Epithelial cell of esophagus (primary cell): ENCODE measurements around the gene SPAG9.

Experiments
- DNase-seq: peaks from one replicate; pipeline ENCODE4 v3.0.0; 2010; ENCODE audit warnings: low read depth
- H3K4me3 ChIP-seq: 2 replicates; pipeline ENCODE4 v1.5.1; 2011; ENCODE audit warnings: mild to moderate bottlenecking, low read length, control low read depth
- TF ChIP-seq, protein P1 (sequence below): IDR thresholded peaks from 2 replicates; pipeline ENCODE4 v1.5.1; 2011; ENCODE audit warnings: low read depth, mild to moderate bottlenecking, low read length, control low read depth, inconsistent platforms; ENCODE audit not compliant: insufficient read depth; ENCODE audit errors: missing control alignments

The SPAG9 gene

DNA sequence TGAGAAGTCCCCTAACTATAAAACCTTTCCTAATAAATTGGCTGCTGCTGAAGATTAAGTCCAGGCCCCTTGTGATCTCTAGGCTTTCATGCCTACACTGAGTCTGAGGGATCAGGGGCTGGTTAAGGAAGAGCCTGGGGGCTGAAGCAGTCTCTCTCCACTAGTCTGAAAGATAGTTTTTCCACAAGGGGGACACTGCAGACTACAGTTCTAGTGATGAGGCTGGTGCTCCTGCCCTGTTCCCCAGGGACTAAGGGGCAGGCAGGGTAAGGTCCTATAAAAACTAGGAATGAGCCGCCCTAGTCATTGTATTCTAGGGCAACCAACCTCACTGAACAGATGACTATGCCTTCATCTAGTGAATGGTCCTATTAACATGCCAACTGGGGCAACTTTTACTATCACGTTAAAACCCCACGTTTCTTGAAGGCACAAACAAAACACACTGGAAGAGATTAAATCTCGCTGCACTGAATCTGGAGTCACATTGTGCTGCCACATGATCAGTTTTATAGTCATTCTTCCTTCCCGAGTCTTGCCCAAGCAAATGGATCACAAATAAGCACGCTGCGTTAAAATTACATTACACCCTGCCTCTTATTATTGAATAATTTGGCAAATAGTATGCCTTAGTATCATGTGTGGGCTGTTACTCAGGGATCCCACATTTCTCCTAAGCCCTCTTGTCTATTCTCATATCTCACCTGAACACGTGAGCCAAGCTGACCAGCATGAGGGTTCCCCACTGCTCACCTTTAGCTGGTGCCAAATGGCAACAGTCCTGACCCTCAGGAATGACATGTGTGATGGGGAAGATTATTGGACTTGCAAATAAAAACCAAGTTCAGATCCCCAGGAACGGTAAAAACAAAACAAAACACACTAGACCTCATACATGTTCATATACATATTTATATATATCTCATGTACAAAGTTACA lies 159.1 kb downstream of the SPAG9 start:
- TF ChIP-seq, protein P1, sequence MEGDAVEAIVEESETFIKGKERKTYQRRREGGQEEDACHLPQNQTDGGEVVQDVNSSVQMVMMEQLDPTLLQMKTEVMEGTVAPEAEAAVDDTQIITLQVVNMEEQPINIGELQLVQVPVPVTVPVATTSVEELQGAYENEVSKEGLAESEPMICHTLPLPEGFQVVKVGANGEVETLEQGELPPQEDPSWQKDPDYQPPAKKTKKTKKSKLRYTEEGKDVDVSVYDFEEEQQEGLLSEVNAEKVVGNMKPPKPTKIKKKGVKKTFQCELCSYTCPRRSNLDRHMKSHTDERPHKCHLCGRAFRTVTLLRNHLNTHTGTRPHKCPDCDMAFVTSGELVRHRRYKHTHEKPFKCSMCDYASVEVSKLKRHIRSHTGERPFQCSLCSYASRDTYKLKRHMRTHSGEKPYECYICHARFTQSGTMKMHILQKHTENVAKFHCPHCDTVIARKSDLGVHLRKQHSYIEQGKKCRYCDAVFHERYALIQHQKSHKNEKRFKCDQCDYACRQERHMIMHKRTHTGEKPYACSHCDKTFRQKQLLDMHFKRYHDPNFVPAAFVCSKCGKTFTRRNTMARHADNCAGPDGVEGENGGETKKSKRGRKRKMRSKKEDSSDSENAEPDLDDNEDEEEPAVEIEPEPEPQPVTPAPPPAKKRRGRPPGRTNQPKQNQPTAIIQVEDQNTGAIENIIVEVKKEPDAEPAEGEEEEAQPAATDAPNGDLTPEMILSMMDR = no peak
- DNase-seq = no peak
- H3K4me3 ChIP-seq = no peak overlapping the region

DNA sequence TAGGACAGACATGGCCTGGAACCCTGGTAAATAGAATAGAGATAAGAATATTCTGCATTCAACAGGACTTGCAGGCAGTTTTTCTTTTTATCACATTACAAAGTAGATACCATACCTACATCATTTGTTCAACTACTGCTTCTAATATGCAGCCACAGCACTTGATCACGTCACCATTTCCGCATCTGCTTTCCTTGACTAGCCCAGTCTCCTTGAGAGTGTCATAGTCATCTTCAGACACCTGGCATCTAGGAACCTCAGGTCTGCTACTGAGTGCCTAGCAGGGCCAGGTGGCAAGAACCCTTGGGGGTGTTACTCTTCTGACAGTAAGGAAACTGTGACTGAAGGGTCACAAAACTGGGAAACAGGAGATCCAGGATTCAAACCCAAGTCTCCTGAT lies 161.3 kb downstream of the SPAG9 start:
- H3K4me3 ChIP-seq = no peak overlapping the region
- DNase-seq = no peak
- TF ChIP-seq, protein P1 = no peak

DNA sequence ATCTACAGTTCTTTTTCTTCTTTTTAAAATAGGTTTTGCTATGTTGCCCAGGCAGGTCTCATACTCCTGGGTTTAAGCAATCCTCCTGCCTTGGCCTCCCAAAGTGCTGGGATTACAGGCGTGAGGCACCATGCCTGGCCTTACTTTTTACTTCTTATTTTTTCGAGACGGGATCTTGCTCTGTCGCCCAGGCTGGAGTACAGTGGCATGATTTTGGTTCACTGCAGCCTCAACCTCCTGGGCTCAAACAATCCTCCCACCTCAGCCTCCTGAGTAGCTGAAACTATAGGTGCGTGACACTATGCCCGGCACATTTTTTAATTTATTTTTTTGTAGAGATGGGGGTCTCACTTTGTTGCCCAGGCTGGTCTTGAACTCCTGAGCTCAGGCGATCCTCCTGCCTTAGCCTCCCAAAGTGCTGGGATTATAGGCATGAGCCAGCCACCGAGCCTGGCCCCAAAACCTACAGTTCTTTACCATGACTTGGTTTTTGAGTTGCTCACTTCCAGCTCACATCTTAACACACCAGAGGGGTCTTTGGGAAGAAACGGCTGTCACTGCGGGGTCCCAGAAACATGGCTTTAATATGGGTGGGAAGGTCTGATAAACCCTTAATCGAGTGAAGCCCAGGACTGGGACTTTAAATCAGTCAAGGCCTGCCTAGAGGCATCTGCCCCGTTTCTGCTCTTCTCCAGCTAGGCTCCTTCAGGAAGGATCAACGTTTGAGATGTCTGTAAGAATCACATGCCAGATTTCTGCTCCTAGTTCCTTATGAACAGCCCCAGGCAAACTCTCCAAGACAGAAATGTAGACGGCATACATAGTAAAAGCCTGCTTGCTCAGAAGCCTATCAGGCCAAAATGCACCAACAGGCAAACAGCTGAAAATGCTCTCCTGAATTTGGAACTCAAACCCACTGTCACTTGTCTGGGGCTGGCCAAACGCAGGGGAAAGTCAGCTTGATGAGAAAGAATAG lies 162.8 kb downstream of the SPAG9 start:
- no peak overlapping the region for H3K4me3 ChIP-seq
- TF ChIP-seq, protein P1 = no peak
- DNase-seq = no peak

DNA sequence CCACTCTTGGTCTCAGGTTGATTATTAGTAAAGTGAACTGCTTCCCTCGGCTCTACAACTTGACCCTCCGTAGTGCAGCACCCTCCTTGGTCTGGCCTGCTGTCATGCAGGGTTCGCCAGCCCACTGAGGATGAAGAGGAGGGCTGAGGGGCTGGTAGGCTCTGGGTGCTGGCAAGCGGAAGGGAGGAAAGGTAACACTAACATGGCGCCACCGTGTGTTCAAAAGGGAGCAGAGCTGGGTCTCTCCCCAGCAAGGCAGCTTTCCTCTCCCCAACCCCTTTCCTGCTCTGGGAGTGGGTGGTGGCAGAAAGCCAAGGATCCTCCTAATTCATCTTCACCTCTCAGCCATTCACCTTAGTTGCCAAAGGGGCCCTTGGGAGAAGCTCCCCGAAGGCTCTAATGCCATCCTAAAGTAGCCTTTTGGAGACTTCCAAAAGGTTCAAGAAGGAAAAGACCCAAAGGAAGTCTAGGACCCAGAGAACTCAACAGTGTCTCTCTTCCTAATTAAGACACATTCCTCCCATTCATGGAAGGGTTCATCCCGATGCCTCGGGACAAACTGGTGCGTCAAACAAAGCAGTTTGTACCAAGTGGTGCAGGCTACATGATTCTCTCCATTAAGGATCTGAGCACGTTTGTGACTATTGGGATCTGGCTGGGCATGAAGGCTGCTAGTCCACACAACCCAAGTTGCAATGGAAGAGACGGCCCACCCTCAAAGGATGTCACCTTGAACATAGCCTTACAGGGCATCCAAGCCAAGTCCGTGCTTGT lies 163.7 kb downstream of the SPAG9 start:
- DNase-seq = peak; percentile 63
- H3K4me3 ChIP-seq = no peak overlapping the region
- TF ChIP-seq, protein P1 = peak; percentile 86

DNA sequence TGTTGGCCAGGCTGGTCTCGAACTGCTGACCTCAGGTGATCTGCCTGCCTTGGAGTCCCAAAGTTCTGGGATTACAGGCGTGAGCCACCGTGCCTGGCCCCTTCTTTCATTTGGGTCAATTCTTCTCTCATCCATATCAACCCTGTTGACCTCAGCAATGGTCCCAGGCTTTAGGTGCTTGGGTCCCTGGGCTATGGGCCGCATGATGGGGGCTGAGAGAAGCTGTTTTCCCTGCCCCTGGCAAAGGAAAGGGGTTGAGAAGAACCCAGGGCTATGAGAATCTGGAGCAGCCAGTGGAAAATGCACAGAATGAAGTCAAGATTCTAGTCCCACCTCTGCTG lies 164.3 kb downstream of the SPAG9 start:
- TF ChIP-seq, protein P1 = no peak
- DNase-seq = no peak

DNA sequence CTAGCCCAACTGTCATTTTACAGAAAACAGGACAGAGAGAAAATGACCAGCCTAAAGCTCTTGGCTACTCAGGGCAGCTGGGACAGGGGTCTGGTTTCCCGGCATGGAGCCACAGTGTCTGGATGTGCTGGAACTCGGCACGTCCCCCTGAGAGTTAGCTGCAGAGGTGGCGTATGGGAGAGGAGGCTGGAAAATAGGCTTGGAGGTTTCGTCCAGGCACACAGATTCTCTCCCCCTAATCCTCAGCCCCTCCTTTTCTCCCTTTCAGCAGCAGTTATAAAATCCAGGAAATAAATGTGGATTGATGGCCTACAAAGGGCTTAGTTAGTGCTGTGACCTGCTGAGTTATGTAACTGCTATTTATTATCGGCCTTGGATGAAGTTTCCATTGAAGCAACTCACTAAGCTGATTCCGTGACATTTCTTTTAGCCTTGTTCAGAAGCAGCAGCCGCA lies 165.0 kb downstream of the SPAG9 start:
- TF ChIP-seq, protein P1 = no peak
- DNase-seq = no peak
- no peak overlapping the region for H3K4me3 ChIP-seq

More for the DNA sequence above, 164.3 kb downstream of the SPAG9 start:
- no peak overlapping the region for H3K4me3 ChIP-seq
